SK-N-SH treated with all-trans-retinoic acid at 6 μM for 48 hours (cell line): ENCODE data around the gene PCMTD2.
A peak's percentile ranks its signal among the peaks of the same experiment; 100 is the strongest.

Source experiments
- ATAC-seq: fragments of 200-7000 bp; cut with Tn5 transposase; 3 replicates; pipeline ENCODE4 v1.9.1; 2020; ENCODE audit warnings: mild to moderate bottlenecking, moderate library complexity
- ARNTL ChIP-seq: fragments of 450-650 bp; formaldehyde crosslinking; IDR thresholded peaks from 2 replicates; pipeline ENCODE4 v1.5.0; 2020; ENCODE audit warnings: low read depth, mild to moderate bottlenecking, moderate library complexity, borderline replicate concordance
- BACH2 ChIP-seq: fragments of 250-450 bp; sonication (Bioruptor Pico); IDR thresholded peaks from 2 replicates; pipeline ENCODE4 v1.9.0; 2021; ENCODE audit warnings: mild to moderate bottlenecking, borderline replicate concordance
- CSDC2 ChIP-seq: fragments of 250-450 bp; sonication (Bioruptor Pico); IDR thresholded peaks from 2 replicates; pipeline ENCODE4 v1.5.0; 2020; ENCODE audit warnings: mild to moderate bottlenecking, moderate library complexity
- ESRRG ChIP-seq: fragments of 250-450 bp; sonication (Bioruptor Pico); IDR thresholded peaks from 2 replicates; pipeline ENCODE4 v1.6.1; 2021; ENCODE audit warnings: mild to moderate bottlenecking
- GLIS3 ChIP-seq: fragments of 250-450 bp; sonication (Bioruptor Pico); IDR thresholded peaks from 2 replicates; pipeline ENCODE4 v1.5.0; 2020; ENCODE audit warnings: mild to moderate bottlenecking, moderate library complexity
- ISL1 ChIP-seq: fragments of 250-450 bp; sonication (Bioruptor Pico); IDR thresholded peaks from 2 replicates; pipeline ENCODE4 v2.1.2; 2022; ENCODE audit warnings: mild to moderate bottlenecking, moderate library complexity
- OSR1 ChIP-seq: fragments of 250-450 bp; sonication (Bioruptor Pico); IDR thresholded peaks from 2 replicates; pipeline ENCODE4 v1.8.0; 2022; ENCODE audit warnings: moderate library complexity, mild to moderate bottlenecking, inconsistent platforms
- POU6F1 ChIP-seq: fragments of 250-450 bp; sonication (Bioruptor Pico); IDR thresholded peaks from 2 replicates; pipeline ENCODE4 v1.8.0; 2021; ENCODE audit warnings: low read depth, mild to moderate bottlenecking, moderate library complexity, borderline replicate concordance
- PPARA ChIP-seq: fragments of 250-450 bp; sonication (Bioruptor Pico); IDR thresholded peaks from 2 replicates; pipeline ENCODE4 v1.5.0; 2020; ENCODE audit warnings: mild to moderate bottlenecking, borderline replicate concordance
- RARB ChIP-seq: fragments of 250-450 bp; sonication (Bioruptor Pico); IDR thresholded peaks from 2 replicates; pipeline ENCODE4 v1.8.0; 2021; ENCODE audit warnings: mild to moderate bottlenecking, moderate library complexity
- TCF4 ChIP-seq: fragments of 250-450 bp; sonication (Bioruptor Pico); IDR thresholded peaks from 2 replicates; pipeline ENCODE4 v1.8.0; 2021; ENCODE audit warnings: mild to moderate bottlenecking, moderate library complexity, borderline replicate concordance
- TOX ChIP-seq: fragments of 250-450 bp; sonication (Bioruptor Pico); IDR thresholded peaks from 2 replicates; pipeline ENCODE4 v1.8.0; 2021; ENCODE audit warnings: mild to moderate bottlenecking, moderate library complexity, borderline replicate concordance
- ZC3H10 ChIP-seq: fragments of 250-450 bp; sonication (Bioruptor Pico); IDR thresholded peaks from 2 replicates; pipeline ENCODE4 v1.5.1; 2021; ENCODE audit warnings: mild to moderate bottlenecking, moderate library complexity
- ZFP3 ChIP-seq: fragments of 250-450 bp; sonication (Bioruptor Pico); IDR thresholded peaks from 2 replicates; pipeline ENCODE4 v1.5.0; 2020; ENCODE audit warnings: mild to moderate bottlenecking, moderate library complexity
- ZFP30 ChIP-seq: fragments of 450-650 bp; formaldehyde crosslinking; IDR thresholded peaks from 2 replicates; pipeline ENCODE4 v1.5.0; 2022; ENCODE audit warnings: mild to moderate bottlenecking, moderate library complexity
- ZNF565 ChIP-seq: fragments of 450-650 bp; formaldehyde crosslinking; conservative IDR thresholded peaks from 2 replicates; pipeline ENCODE4 v1.5.0; 2020; ENCODE audit warnings: low read depth, mild to moderate bottlenecking, moderate library complexity
- ZNF8 ChIP-seq: fragments of 450-650 bp; formaldehyde crosslinking; IDR thresholded peaks from 2 replicates; pipeline ENCODE4 v1.5.0; 2020; ENCODE audit warnings: mild to moderate bottlenecking, moderate library complexity
- TF ChIP-seq, protein P1 (sequence below): fragments of 250-450 bp; sonication (Bioruptor Pico); IDR thresholded peaks from 2 replicates; pipeline ENCODE4 v1.5.0; 2020; ENCODE audit warnings: mild to moderate bottlenecking, moderate library complexity
- TF ChIP-seq, protein P2 (sequence below): fragments of 250-450 bp; sonication (Bioruptor Pico); IDR thresholded peaks from 2 replicates; pipeline ENCODE4 v1.5.1; 2020; ENCODE audit warnings: low read depth, mild to moderate bottlenecking, moderate library complexity

Gene PCMTD2

GRCh38 chr20:64254156-64254555, 1.4 kb upstream of the PCMTD2 start:
- TF ChIP-seq ZFP30 (CRISPR knock-in tag) (no peak), ESRRG (no peak), PPARA (no peak), ZFP3 (CRISPR knock-in tag) (no peak), GLIS3 (CRISPR knock-in tag) (no peak), RARB (CRISPR knock-in tag) (no peak), ARNTL (no peak)
- TF ChIP-seq, protein P1, sequence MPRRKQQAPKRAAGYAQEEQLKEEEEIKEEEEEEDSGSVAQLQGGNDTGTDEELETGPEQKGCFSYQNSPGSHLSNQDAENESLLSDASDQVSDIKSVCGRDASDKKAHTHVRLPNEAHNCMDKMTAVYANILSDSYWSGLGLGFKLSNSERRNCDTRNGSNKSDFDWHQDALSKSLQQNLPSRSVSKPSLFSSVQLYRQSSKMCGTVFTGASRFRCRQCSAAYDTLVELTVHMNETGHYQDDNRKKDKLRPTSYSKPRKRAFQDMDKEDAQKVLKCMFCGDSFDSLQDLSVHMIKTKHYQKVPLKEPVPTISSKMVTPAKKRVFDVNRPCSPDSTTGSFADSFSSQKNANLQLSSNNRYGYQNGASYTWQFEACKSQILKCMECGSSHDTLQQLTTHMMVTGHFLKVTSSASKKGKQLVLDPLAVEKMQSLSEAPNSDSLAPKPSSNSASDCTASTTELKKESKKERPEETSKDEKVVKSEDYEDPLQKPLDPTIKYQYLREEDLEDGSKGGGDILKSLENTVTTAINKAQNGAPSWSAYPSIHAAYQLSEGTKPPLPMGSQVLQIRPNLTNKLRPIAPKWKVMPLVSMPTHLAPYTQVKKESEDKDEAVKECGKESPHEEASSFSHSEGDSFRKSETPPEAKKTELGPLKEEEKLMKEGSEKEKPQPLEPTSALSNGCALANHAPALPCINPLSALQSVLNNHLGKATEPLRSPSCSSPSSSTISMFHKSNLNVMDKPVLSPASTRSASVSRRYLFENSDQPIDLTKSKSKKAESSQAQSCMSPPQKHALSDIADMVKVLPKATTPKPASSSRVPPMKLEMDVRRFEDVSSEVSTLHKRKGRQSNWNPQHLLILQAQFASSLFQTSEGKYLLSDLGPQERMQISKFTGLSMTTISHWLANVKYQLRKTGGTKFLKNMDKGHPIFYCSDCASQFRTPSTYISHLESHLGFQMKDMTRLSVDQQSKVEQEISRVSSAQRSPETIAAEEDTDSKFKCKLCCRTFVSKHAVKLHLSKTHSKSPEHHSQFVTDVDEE (CRISPR knock-in tag) = no peak

DNA sequence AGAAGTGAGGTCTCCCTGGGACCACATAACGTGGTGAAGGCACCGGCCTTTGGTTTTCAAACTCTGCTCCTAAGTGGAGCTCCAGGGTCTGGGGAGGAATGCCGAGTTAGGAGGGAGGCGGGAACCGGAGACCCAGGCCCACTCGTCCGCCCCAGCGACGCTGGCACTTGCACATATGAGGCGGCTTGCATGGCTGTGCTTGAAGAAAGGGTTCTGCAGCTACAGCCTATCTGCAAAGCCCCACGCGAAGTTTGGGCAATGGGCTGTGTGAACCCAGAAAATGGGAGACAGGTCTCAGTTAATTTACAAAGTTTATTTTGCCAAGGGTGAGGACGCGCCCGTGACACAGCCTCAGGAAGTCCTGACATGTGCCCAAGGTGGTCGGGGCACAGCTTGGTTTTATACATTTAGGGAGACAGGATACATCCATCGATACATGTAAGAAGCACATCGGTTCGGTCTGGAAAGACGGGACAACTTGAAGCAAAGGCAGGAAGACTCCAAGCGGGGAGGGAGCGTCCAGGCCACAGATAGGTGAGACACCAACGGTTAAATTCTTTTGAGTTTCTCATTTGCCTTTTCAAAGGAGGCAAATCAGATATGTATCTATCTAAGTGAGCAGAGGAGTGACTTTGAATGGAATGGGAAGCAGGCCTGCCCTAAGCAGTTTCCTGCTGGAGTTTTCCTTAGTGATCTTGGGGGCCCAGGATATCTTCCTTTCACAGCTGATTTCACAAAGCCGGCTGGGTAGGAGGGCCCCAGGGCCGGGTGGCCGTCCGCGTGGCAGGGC, 782 bp upstream of the PCMTD2 start:
- TF ChIP-seq POU6F1 (CRISPR knock-in tag) = no peak
- no peak for TF ChIP-seq RARB (CRISPR knock-in tag)
- no peak for TF ChIP-seq TOX
- no peak for TF ChIP-seq OSR1 (CRISPR knock-in tag)
- TF ChIP-seq ZNF8 = no peak
- no peak for TF ChIP-seq TCF4
- no peak for TF ChIP-seq ARNTL
- TF ChIP-seq, protein P2, sequence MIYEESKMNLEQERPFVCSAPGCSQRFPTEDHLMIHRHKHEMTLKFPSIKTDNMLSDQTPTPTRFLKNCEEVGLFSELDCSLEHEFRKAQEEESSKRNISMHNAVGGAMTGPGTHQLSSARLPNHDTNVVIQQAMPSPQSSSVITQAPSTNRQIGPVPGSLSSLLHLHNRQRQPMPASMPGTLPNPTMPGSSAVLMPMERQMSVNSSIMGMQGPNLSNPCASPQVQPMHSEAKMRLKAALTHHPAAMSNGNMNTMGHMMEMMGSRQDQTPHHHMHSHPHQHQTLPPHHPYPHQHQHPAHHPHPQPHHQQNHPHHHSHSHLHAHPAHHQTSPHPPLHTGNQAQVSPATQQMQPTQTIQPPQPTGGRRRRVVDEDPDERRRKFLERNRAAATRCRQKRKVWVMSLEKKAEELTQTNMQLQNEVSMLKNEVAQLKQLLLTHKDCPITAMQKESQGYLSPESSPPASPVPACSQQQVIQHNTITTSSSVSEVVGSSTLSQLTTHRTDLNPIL (CRISPR knock-in tag) = no peak
- no peak for TF ChIP-seq ZFP3 (CRISPR knock-in tag)
- TF ChIP-seq ZC3H10 (CRISPR knock-in tag) = no peak
- TF ChIP-seq ISL1 (CRISPR knock-in tag) = no peak
- no peak for TF ChIP-seq PPARA
- ATAC-seq = no peak; the same call in 2 of the 3 replicates

More at GRCh38 chr20:64254156-64254555, 1.4 kb upstream of the PCMTD2 start:
- no peak for ATAC-seq

DNA sequence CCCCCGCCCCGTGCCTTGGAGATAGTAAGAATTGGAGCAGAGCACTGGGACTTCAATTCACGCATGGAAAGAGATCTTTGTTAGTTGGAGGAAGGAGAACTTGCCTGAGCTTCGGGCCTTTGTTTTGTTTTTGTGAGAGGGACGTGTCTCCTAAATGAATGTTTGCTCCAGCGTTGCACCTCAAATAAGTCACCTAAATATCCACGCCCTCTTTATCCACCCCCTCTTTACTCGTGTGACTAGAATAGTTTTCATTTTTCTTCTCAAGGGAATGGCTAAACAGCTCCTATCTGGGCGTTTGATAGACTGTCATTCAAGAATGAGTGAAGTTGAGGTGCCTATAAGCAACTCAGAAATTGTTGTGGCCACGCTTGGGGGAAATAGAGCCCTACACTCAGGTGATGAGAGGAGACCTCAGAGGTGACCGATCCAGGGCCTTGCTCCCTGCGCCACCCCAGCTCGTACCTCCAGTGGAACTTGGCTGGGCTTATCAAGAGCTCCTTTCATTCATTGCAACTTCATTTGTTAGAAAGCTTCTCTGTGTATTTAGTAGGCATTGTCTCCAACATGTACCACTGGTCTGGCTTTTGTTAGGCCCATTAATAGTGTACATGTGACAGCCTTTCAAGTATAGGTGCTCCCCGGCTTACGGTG, 861 bp downstream of the PCMTD2 start:
- peak; percentile 11 for ATAC-seq
- TF ChIP-seq, protein P1 (CRISPR knock-in tag) = no peak
- TF ChIP-seq BACH2 (CRISPR knock-in tag) (no peak), ZC3H10 (CRISPR knock-in tag) (no peak)

GRCh38 chr20:64257107-64257757, 1.7 kb downstream of the PCMTD2 start:
- TF ChIP-seq TOX = no peak
- no peak for TF ChIP-seq ZFP30 (CRISPR knock-in tag)
- TF ChIP-seq ISL1 (CRISPR knock-in tag) = no peak
- no peak for TF ChIP-seq ARNTL
- TF ChIP-seq, protein P1 (CRISPR knock-in tag) = no peak
- TF ChIP-seq, protein P2 (CRISPR knock-in tag) = no peak
- no peak for TF ChIP-seq PPARA
- no peak for TF ChIP-seq GLIS3 (CRISPR knock-in tag)
- no peak for TF ChIP-seq CSDC2 (CRISPR knock-in tag)
- TF ChIP-seq ESRRG = no peak
- no peak for TF ChIP-seq ZC3H10 (CRISPR knock-in tag)
- no peak for TF ChIP-seq ZNF8
- TF ChIP-seq ZFP3 (CRISPR knock-in tag) = no peak
- no peak for TF ChIP-seq ZNF565
- no peak for ATAC-seq
